GM21576 (cell line): Measurements from ENCODE around the gene CHD3.

Experiments used
- ATAC-seq: cut with Tn5 transposase; IDR thresholded peaks from one replicate; pipeline ENCODE4 v1.9.1; 2021; ENCODE audit warnings: mild to moderate bottlenecking, moderate library complexity; ENCODE audit not compliant: unreplicated experiment

Gene CHD3

DNA sequence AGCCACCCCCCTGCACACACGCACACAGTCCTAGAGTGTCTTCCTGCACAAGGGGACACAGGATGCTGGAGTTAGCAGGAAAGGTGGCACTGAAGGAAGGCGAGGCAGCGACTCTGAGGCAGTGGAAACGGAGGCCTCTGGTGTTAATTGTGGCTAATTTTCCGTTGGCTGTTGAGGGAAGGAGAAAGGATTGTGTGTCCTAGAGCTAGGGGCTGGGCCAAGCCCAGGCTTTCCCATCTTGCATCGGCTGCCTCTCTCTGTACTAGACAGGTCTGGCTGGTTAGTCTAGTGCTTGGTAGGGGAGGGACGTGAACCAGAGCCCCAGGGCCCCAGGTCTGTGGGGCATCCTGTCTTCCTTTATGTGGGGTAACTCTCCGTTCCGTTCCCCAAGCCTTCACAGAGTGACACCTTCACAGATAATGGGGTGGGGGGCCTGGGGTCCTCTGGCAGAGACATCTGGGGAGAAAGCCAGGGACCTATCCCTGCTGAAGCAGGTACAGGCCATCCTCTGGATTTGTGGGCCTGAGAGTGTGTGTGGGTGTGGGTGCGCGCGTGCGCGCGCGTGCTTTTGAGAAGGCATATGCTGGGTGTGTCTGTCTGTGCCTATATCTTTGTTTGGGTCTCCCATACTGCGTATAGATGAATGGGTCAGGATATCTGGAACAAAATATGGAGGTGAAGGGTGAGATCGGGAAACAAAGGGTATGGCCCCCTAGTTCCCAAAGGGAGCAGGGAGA lies at the start of gene CHD3:
TSS of gene CHD3 (plus strand) at position 606 of the 737 bp plus-strand sequence. CDS start 212 bp downstream, outside the sequence.
- no peak for ATAC-seq

DNA sequence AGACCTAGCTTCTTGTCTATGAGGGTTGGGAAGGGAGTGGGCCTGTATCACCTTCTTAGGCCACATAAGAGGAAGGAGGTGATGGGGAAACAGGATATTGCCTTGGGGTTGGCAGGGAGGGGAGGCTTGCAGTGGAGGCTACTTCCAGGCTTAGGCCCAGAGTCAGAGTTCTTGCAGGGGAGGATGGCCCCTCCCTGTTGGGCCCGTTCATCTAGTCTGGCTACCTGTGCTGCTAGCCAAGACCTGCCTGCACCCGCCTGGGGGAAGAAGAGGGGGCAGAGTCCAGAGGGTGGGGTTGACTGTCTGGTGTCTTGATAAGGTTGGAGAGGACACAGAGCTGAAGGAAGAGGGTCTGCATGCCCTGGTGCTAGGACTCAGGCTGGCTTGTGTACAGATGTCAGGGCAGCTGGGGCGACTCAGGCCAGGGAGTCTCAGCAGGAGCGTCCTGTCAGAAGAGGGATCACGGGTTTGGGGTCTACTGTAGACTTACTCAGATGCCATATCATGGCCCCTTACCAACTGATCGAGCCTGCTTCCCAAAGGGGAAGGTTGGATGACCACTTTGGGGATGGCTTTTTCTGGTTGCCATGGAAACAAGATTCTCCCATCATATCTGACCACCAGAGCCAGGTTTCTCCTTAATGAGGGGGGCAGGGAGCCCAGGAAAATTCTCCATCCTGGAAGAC lies 49.3 kb upstream of the CHD3 start:
- no peak for ATAC-seq

- no peak for ATAC-seq
Observed at GRCh38 chr17:7839876-7840261, 48.7 kb upstream of the CHD3 start.

DNA sequence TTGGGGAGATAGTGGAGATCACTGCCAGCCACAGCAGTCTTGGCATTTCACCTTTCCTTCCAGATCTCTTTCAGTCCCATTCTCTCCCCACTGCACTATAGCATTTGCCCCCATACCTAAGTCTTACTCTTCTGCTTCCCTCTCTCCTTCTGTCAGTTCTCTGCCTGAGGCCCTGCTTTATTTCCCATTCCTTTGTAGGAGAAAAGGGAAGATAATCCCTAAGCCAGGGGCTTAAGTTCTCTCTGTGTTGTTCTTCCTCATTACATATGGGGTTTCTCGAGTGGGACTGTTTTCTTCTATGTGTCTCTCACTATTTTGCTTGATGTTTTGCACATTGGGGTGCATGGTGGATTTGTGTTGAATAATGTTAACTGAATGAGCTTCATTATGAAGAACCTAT lies 48.1 kb upstream of the CHD3 start:
- no peak for ATAC-seq

DNA sequence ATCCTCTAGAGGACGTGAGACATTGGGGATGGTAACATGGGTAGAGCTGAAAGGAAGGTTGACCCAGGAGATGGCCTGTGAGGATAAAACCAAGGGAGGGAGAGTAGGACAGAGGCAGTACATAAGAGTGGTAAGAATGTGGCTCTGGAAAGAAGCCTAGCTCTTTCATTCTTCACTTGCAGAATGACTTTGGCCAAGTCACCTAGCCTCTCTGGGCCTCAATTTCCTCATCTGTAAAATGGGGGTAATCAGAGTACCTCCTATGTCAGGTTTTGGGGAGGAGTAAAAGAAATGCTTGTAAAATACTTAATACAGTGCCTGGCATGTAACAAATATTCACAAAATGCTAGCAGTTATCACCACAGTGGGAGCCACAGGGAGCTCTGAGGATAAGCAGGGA lies 47.7 kb upstream of the CHD3 start:
- no peak for ATAC-seq

DNA sequence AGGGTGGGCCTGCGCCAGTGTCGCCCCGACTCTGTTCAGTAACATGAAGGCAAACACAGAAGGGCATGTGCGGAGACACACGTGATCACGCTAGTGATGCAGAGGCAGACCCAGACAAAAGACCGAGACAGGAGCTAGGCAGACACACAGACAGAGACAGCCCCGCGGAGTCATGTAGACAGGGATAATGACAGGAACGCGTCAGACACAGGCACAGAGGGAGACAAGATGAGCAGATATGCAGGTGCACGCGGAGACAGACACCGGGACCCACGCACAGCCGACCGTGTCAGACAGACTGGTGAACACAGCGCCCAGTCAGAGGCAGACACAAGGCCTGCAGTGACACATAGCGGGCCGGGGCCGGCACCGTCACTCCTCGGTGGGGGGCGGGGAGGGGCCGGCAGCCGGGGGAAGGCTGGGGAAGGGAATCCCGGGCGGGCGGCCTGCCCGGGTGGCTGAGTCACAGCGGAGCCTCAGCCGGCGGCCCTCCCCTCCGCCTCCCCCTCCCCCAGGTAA lies 47.1 kb upstream of the CHD3 start:
- no peak for ATAC-seq

- peak; percentile 14 for ATAC-seq
Observed at GRCh38 chr17:7841915-7842379, 46.6 kb upstream of the CHD3 start.

DNA sequence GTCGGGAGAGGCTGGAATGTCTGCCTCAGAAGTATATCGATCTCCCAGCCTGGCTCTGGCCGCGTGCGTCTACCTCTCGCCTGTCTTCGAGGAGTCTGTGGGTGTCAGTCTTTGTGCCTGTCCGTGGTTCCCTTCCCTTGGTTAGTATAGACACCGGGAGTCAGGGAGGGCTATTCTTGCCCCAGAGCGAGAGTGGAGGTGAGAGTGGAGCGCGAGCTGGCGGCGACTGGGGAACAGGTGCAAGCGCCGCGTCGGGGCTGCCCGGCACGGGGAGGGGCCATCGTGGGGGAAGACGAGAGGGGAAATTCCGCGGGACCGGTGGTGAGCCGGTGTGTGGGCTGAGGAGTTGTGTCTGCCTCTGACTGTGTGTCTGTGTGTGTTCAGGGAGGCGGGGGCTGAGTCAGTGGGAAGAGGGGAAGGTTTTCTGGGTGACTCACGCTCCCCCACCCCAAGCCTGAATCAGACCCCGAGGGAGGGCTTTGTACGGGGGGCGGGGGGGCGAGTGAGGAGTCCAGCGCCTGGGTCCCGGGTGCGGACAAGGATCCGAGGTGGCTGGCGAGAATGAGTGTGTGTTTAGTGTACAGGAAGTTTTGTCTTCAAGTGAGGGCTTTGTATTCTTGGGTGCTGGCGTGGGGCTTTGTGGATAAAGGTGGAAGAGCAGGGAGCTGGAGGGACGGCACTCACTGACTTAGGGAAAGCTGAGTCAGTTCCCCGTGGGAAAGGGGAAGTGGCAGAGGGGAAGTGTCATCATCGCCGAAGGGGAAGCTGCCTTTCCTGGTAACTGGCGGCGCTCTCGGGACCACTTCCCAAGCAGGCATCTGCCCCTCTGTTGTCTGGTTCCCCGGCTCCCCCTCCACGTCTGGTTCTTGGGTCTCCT lies 46.0 kb upstream of the CHD3 start:
- peak; percentile 25 for ATAC-seq

- ATAC-seq = no peak
Observed at GRCh38 chr17:7843257-7843535, 45.4 kb upstream of the CHD3 start.

DNA sequence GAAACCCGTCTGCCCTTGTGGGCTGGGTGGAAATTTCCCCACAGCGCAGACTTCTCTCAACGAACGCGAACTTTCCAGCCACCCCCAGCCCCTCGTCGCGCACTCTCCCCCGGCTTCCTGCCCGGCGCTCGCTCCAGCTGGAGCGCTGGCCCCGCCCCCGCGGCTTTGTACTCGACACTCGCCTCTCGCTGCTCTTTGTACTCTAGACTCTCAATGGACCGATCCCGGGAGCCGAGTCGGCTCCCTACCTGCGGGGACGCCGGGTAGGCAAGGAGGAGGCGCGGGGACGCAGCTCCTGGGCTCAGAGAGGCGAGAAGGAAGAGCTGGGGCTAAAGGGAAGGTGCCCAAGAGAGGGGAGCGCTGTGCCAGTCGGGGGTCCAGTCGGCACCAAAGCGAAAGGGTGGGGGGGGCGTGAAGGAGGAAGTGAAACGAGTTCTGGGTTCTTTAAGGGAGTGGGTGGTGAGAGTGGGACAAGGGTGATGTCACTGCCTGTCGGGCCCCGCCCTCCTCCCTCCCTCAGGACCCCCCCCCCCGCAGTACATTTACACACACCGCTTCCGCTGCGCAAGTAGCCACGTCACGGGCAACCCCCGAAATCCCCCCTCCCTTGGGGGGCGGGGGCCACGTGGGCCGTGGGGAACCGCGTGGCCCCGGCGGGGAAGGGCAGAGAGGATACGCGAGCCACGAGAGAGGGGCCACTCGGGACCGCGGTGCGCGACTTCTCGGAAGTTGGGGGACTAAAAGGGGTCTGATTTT lies 44.9 kb upstream of the CHD3 start:
- ATAC-seq = peak; percentile 27

DNA sequence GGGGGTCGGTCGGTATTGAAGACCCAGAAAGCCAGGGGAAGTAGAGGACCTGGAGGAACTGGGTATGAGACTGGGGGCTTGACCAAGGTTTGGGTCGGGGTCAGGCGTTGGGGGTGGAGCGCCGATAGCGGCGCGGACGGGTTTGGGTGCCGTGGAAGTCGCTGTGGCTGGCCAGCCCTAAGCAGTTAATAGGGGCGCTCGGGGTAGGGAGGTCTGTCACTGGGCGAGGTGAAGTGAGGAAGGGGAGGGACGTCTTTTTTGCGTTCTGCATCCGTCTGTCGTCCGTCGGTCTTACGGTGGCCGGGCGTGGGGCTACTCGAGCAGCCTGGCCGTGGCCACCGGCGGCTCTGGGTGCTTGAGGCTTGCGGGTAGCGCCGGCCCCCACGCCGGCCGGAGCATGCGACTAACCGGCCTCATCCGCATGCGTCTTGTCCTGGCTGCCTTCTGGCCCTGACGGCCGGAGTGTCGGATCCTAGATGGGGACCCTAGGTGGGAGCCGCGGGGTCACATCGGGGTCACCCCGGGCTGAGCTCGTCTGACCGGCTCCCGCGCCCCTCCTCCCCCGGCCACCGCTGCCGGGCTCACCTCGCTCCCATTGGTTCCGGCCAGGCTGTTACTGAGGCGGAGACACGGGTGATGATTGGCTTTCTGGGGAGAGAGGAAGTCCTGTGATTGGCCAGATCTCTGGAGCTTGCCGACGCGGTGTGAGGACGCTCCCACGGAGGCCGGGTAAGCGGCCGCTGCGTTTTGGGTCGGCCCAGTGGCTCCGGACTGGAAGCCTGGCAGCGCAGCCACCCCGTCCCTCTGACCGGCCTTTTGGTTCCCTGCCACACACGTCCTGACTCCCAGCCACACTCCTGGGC lies 44.1 kb upstream of the CHD3 start:
- peak; percentile 42 for ATAC-seq

GRCh38 chr17:7845359-7846062 lies 43.1 kb upstream of the CHD3 start:
- ATAC-seq = no peak

GRCh38 chr17:7846063-7846735 lies 42.4 kb upstream of the CHD3 start:
- no peak for ATAC-seq

- no peak for ATAC-seq
Observed at GRCh38 chr17:7846765-7847661, 41.6 kb upstream of the CHD3 start.

GRCh38 chr17:7848131-7848579 lies 40.4 kb upstream of the CHD3 start:
- no peak for ATAC-seq

DNA sequence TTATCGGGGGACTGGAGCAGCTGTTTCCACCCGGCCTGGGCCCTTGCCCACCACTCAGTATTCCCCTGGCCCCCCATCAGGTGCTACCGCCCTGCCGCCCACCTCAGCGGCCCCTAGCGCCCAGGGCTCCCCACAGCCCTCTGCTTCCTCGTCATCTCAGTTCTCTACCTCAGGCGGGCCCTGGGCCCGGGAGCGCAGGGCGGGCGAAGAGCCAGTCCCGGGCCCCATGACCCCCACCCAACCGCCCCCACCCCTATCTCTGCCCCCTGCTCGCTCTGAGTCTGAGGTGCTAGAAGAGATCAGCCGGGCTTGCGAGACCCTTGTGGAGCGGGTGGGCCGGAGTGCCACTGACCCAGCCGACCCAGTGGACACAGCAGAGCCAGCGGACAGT lies 39.9 kb upstream of the CHD3 start:
- no peak for ATAC-seq

- ATAC-seq = no peak
Observed at GRCh38 chr17:7849130-7849750, 39.3 kb upstream of the CHD3 start.
